Esophagus mucosa (tissue), 1 donor: ENCODE results near the gene ATXN1. TPM values are rescaled to one million over a fixed set of nuclear protein-coding genes. Genes with fewer than 3 reads are reported as not detected.
"Not testable (repeated sequence)": the region's sequence is repeated elsewhere in the genome, so short reads cannot be mapped to it uniquely, and the experiment has no call there.

ENCODE experiments used
- ATAC-seq: fragments of 200-7000 bp; cut with Tn5 transposase; one replicate; pipeline ENCODE4 v1.9.1; 2020
- total RNA-seq: library from RNA; stranded (reverse); gene quantifications from one replicate; pipeline ENCODE4 v1.2.4, GENCODE V29; 2023
- donor health status: DM: yes; HTN: yes; CAD: no.

Gene ATXN1
- total RNA-seq, 1 donor from 2014 or later: 29.3 TPM

- ATAC-seq: no peak
Observed at GRCh38 chr6:16264785-16265184, 496.5 kb downstream of the ATXN1 start.

GRCh38 chr6:16263464-16264099 lies 497.7 kb downstream of the ATXN1 start:
- ATAC-seq: not testable (repeated sequence)

- not testable (repeated sequence) for ATAC-seq
Observed at GRCh38 chr6:16262773-16263172, 498.5 kb downstream of the ATXN1 start.

- not testable (repeated sequence) for ATAC-seq
Observed at GRCh38 chr6:16260602-16261001, 500.7 kb downstream of the ATXN1 start.

- ATAC-seq: not testable (repeated sequence)
Observed at GRCh38 chr6:16259604-16260003, 501.7 kb downstream of the ATXN1 start.

- no peak for ATAC-seq
Observed at GRCh38 chr6:16258709-16259075, 502.6 kb downstream of the ATXN1 start.

- ATAC-seq: no peak
Observed at GRCh38 chr6:16257999-16258708, 503.1 kb downstream of the ATXN1 start.

- ATAC-seq: no peak
Observed at GRCh38 chr6:16256781-16257180, 504.5 kb downstream of the ATXN1 start.

GRCh38 chr6:16254535-16254934 lies 506.7 kb downstream of the ATXN1 start:
- no peak for ATAC-seq

GRCh38 chr6:16253399-16254144 lies 507.7 kb downstream of the ATXN1 start:
- ATAC-seq: no peak

- no peak for ATAC-seq
Observed at GRCh38 chr6:16252686-16253299, 508.5 kb downstream of the ATXN1 start.

GRCh38 chr6:16251706-16252105 lies 509.6 kb downstream of the ATXN1 start:
- ATAC-seq: no peak

GRCh38 chr6:16249971-16250370 lies 511.3 kb downstream of the ATXN1 start:
- ATAC-seq: no peak
